ENCODE results near the gene DMXL1.

DNA sequence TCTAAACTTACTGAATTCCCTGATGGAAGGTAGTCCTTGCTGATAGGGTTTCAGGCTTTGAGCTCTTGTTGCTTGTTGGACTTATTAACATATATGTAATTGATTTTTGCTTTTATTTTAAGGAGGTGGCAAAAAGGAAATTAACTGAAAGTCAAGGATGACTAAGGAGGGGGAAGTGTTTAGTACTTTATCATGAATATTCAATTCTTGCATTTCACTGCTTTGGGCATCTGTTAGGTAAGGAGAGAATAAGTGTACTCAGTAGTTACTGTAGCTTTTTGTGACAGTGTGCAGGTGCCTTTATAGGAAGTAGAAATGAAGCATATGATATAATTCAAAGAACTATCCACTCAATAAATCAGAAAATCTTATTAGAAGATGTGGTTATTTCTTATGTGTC, 47.1 kb downstream of the DMXL1 start:
- no peak for TF ChIP-seq POLR2A (IDR thresholded peaks at IDR 0.05)
- TF ChIP-seq, protein P1, sequence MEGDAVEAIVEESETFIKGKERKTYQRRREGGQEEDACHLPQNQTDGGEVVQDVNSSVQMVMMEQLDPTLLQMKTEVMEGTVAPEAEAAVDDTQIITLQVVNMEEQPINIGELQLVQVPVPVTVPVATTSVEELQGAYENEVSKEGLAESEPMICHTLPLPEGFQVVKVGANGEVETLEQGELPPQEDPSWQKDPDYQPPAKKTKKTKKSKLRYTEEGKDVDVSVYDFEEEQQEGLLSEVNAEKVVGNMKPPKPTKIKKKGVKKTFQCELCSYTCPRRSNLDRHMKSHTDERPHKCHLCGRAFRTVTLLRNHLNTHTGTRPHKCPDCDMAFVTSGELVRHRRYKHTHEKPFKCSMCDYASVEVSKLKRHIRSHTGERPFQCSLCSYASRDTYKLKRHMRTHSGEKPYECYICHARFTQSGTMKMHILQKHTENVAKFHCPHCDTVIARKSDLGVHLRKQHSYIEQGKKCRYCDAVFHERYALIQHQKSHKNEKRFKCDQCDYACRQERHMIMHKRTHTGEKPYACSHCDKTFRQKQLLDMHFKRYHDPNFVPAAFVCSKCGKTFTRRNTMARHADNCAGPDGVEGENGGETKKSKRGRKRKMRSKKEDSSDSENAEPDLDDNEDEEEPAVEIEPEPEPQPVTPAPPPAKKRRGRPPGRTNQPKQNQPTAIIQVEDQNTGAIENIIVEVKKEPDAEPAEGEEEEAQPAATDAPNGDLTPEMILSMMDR (IDR thresholded peaks at IDR 0.05): no peak

Data from Peyer's patch (tissue), 4 donors.